Activated CD4-positive, alpha-beta T cell treated with anti-CD3 and anti-CD28 coated beads, Interleukin-2, Interleukin-6, amounts not matched to agents 100 ng/mL and 50 ng/mL, durations not matched to agents 16 hours and 8 hours (primary cell): ENCODE data around the gene CCDC146.
"Not testable (repeated sequence)": the region's sequence is repeated elsewhere in the genome, so short reads cannot be mapped to it uniquely, and the experiment has no call there.

ENCODE experiments used
- DNase-seq: peaks from one replicate; pipeline ENCODE4 v3.0.0-alpha.2; 2020

Gene CCDC146

DNA sequence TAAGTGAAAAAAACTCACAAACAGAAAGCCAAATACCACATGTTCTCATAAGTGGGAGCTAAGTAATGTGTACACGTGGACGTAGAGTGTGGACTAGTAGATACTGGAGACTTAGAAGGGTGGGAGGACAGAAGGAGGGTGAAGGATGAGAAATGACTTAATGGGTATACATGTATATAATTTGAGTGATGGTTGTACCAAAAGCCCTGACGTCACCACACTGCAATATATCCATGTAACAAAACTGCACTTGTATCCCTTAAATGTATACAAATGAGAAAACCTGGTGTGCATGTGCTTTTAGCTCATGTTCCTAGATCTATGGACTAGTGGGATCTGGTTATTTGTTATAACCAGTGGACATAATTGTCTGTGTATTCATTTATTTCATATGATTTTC lies 125.7 kb downstream of the CCDC146 start:
- DNase-seq, result no peak

DNA sequence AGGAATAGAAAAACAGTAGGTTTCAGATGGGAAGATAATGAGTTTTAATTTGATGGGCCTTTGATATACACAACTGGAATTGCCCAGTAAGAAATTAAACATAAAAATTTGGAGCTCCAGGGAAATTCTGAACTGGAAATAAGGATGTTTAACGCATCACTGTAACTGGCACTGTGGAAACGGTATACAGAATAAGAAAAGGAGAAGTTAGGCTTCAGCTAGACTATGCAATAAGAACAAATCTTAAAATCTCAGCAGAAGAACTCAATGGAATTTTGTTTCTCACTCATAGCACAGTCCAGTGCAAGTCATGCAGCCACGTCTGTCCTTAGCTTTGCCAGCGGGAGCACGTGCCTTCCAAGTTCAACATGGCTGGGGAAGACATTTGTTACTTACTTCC lies 130.1 kb downstream of the CCDC146 start:
- no peak for DNase-seq

DNA sequence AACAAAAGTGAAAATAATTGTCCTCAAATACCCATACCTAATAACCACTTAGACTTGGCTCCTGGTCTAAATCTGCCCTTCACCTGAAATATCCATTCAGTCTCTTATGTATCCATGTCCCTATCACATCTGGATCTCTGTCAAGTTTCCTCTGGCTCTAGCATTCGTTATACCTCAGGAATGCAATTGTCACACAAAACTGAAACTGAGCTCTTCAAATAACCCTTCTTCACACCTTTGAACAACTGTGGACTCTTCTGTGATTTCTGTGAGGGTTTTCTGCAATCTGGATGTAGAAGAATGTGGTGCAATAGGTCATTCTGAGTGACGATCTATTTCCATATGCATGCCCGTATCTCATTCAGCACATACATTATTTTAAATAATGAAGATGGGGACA lies 130.7 kb downstream of the CCDC146 start:
- DNase-seq, result no peak

DNA sequence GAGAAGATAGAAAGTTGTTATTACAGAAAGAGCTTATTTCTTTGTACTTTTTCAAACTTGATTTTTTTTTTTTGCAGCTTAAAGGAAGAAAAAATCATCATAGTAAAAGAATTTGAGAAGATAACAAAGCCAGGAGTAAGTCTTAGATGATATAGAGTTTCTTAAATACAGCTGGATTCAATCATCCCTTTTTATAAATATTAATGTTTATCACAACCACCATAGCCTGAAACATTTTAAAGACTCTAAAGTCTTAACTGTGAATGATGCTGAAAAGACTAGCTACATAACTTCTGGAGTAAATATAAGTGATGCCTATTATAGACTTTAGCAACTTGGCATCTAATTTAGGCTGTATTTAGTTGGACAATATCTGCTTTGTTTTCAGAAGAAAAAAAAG lies 132.0 kb downstream of the CCDC146 start:
- DNase-seq, result no peak

DNA sequence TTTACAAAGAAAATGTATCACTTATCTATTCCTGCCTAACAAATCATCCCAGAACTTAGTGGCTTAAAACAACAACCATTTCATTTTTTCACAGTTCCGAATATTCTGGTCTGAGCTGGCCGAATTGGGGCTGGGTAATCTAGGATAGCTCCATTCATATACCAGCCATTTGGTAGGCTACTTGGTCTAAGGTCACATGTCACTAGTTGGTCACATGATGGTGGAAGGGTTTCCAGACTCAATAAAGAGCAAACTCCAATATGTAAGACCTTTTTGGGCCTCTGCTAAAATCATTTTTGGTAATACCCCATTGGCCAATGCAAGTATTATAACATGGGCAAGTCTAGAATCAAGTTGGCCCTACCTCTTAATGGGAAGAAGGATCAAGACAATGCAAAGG lies 132.5 kb downstream of the CCDC146 start:
- DNase-seq, result no peak

DNA sequence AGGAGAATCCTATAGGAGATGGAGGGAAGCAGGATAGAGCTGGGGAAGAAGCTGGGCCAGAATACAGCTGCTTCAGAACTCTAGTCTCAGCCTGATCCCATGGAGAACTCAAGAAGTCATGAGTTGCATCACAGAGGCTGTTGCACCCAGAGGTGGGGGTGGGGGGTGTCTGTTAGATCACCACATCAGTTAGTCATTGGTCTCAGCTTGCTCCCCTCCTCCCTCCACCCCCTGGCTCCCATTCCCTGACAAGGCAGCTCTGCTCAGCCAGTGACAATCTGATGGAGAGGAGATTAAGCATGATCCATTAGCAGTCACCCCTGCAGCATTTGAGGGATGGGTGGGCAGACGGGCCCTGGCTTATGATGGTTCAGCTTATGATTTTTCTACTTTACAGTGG lies 135.6 kb downstream of the CCDC146 start:
- no peak for DNase-seq

DNA sequence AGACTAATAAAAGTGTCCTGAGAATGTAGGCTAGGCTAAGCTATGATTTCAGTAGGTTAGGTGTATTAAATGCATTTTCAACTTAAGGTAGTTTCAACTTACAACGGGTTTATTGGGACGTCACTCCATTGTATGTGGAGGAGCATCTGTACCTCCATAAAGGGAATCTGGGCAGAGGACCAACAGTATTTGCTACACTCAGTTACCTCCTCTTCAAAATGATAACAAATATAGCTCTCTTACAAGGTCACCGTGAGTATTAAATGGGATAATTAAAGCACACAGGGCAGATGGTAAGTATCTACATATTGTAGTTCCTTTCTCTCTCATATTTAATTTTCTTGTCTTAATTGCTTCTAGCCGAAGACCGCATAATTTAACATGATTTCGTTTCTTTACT lies 136.2 kb downstream of the CCDC146 start:
- no peak for DNase-seq

DNA sequence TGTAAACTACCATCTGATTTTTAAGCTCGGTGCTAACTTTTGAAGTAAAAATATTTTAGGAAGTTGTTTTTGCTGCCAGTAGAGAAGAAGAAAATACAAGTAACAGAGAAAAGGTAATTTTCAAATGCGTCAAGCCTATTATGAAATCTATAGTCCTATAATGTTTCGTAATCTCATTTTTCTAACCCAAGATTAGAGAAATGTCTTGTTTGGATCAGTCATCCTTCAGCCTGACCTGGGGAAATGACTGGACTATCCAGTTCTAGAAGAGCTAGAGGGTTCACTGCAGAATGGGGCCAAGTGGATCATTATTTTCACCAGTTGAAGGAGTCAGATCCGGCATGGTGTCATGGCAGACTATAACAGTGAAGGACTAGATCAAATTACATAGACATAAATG lies 139.9 kb downstream of the CCDC146 start:
- no peak for DNase-seq

DNA sequence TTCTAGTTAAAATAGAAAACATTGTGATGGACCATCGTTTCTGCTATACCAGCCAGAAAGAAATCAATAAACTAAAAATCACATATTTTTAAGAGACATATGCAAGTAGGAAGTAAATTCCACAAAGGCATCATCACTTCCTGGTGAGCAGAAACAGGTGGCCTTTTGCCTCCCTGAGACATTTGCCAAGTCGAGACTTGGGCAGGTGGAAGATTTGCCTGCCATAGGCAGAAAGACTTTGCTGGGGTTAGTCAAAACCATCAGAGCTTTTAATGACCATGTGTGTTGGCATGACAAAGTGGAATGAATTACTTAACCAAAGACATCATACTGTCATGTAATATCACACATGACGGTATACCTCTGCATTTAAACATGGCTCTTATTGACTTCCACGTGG lies 143.3 kb downstream of the CCDC146 start:
- DNase-seq, result peak; percentile 18

DNA sequence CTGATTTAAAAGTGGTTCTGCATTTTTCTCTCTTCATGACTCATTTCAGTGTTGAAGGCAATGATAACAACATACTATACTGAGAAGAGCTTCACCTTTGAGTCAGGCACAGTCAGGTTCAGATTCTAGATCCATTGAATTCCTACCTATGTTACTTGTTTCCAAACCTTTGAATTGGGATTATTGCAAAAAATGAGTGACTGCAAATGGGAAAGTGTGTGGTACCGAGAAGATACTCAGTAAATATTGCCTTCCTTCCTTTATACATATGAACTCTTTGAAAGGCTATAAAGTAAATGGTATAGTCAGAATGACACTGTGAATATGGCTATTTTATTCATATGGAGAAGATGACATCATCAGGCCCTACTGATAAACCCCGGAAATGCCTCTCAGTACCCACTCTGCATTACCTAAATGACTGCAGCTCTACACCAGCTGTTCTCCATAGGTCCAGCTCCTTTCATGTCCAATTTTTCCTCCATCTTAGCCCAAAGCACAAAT lies 143.9 kb downstream of the CCDC146 start:
- DNase-seq, result peak; percentile 86

DNA sequence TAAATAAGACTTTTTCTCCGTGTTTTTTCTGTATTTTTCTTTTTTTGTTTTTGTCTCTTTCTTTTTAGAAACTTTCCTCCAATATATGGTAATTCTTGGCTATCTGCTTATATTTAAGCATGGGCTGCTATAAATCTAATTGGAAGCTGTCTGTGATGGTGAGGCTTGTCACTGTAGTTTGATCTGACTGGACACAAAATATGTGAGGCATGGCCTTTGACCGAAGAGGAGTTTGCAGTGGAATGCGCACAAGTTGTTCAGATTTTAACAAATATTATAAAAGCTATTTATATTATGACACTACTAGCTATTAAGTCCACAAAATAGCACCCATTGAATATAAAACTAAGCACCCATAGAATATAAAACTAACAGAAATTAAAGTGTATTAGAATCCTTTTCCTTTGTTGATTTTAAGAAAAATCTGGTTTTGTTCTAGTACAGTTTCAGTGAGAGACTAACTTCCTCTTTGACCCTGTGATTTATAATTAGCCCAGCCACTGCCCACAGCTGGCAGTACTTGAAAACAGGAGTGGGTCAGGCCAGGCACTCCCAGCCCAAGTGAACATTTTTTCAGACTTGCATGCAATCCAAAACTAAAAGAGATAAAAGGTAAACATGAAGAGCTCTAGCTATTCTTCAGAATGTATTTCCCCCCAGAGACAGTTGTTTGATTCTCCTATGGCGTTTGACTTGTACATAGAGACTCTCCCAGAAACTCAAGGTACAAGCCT lies 147.1 kb downstream of the CCDC146 start:
- DNase-seq, result no peak

DNA sequence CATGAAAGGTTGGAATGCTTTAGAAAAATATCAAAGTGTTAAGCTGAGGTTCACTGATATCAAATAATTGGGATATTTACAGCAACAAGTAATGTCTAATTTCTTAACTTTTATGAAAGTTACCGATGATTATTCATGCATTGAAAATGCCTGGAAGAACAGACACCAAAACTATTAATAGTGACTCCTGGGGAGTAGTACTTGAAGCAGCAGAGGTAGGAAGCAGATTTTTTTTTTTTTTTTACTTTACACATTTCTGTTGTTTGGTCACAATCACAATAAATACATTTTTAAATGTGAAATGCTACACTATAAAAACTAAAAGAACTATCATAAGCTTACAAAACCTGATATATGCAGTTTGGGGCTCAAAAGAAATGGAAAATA lies 147.7 kb downstream of the CCDC146 start:
- no peak for DNase-seq

DNA sequence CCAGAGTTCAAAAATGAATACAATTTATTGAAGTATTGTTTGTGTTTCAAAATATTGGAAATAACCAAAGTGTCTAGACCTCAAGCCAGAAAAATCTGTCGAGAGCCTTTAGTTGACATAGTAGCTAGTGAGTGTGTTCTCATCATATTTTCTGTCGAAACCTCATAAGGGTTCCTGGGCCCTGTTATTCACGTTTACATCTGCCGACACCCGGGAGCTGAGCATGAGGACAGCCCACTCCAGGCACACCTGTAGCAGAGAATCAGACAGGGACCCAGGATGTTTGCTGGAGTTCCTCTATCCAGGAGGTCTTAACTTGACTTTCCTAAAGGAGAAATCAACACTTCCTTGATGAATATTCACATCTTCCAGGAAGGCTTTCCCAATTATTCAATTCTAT lies 149.4 kb downstream of the CCDC146 start:
- DNase-seq, result no peak

DNA sequence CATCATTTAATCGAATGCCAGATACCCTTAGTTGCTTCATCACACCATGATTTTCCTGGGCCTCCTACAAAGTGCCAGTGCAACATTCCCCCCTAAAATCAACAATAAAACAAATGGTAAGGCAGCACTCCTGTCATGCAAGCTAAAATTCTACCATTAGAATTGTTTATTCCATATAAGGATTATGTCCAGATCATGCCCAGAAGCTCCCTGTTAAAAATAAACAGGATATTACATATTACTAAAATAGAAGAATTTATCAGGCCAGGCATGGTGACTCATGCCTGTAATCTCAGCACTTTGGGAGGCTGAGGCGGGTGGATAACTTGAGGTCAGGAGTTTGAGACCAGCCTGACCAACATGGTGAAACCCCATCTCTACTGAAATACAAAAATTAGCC lies 153.2 kb downstream of the CCDC146 start:
- DNase-seq, result not testable (repeated sequence)

DNA sequence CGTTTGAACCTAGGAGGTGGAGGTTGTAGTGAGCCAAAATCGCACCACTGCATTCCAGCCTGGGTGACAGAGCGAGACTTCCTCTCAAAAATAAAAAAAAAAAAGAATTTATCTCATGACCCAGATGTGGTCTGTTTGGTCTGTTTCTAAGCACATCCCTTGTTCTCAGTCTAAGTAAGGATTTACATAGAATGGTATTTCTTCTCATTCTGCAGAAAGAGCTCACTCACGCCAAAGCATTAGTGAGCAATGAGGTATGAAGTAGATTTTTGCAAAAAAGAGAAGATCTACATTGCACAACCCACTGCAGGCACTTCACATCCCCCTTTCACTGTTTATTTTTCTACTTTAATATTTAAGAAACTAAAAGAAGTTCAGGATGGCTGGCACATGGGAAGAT lies 153.7 kb downstream of the CCDC146 start:
- DNase-seq, result no peak

DNA sequence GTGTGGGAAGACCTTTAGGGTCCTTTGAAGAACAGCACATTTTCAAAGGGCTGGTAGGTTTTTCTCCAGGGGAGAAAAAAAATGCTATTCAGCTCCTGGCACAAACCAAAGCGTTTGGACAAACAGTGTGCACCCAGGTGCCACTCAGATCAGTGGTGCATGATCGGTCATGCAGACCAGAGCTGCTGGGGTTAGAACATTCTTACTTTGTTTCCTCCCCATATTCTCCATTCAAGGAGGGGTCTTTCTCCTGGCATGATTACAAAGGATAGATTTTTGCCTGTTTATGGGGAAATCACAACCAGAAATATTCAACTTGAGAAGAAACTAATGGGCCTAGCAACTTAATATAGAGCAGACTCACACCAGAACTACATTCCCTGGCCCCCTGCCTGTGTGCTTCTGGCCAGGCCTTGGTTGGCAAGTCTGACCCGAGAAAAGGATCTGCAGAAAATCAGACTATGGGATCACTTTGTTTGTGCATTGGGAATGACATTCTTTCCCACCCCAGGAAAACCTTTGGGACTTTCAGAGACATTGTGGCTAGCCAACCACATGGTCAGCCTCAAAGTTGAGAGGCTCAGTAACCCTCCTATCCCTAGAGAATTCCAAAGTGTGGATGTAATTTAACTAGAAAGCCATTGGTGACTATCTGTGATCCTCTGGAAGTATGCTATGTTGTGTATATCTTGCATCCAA lies 159.5 kb downstream of the CCDC146 start:
- DNase-seq, result no peak

DNA sequence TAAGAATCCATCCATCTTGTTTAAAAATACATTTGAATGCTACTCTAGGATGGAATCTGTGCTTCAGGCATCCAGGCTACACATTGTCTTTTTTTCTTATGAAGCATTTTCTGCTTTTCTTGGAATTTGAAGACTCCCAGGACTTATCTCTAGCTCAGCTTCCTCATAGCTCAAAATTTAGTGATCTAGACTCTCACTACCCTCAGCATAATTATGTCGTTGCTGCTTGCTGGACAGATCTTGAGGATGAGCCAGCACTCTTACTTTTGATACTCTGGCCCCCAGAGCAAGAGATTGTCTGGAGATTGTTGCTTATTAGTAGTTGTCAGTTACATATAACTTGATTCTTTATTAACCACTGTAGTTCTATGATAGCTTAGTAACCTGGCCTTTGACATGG lies 160.5 kb downstream of the CCDC146 start:
- no peak for DNase-seq

DNA sequence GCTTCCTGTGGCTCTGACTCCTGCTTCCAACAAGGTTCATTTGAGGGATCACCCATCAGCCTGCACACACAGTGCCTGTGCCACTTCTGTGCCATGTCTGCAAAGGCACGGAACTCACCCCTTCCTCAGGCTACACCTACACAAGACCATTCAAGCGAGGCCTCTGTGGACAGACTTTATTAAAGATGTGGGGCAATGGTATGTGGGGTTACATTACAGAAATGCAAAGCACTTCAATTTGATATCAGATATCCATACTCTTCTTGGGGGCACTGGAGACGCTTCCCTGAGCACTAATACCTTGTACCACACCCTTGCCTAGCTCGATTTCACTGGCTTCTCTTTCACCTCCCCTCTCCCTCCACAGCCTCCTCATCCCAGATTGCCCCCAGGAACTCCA lies 161.6 kb downstream of the CCDC146 start:
- DNase-seq, result no peak

DNA sequence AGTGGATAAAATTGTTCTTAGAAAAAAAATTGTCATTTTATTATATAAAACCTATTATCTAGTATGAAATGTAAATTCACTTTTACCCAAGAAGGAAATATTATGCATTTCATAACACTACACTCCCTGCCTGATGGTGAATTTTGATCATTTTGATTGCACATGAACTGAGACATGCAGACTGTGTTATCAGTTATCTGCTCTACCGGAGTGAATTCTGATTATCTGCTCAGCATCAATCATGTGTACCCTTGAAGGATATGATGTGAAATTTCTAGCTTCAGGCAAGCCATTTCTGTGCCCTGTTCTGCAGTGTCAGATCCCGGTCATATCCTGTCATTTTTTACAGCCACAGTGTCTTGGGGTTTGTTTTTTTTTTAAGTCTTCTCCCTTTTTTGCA lies 162.2 kb downstream of the CCDC146 start:
- DNase-seq, result no peak

DNA sequence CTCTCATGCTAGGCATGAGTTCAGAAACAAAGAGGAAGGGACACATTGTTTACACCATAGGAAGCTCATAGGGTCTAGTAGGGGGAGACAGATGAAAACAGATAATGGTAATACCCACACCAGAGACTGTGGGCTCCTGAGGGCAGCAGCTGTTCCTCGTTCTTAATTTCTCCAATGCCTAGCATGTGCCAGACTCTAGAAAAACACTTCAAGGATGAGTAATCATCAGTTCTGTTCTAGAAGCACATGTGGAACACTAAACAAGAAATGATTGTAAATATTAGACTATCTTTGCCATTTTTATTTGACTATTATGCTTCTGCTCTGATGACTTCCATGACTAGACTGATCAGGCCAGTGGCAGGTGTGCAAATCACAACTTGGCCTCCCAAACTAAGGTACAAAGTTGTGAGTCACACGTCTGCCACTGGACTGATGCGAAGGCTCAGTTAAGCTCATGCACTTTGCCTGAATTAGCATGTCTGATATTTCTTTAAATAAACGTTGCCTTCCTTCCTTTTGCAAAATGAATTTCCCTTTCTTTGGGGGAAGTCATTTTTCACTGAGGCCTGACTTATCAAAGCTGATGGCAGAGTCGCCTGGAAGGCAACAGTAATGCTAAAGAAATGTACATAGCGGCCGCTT lies 166.4 kb downstream of the CCDC146 start:
- no peak for DNase-seq

DNA sequence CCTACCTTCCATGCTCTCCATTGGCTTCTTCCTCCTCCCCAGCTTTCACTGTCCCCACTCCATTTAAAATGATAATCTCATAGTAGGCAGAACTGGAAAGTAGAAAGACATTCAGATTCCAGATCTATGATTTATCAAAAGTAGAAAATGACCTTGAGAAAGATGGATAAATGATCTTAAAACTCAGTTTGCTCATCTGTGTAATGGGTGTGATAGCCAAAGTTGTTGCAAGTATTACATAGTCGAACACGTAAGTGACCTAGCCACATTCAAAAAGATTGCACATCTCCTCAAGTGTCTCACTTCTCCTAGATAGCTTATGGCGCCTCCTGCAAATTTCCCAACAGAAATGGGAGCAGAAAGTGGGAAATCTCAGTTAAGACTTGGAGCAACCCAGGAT lies 167.0 kb downstream of the CCDC146 start:
- DNase-seq, result no peak

DNA sequence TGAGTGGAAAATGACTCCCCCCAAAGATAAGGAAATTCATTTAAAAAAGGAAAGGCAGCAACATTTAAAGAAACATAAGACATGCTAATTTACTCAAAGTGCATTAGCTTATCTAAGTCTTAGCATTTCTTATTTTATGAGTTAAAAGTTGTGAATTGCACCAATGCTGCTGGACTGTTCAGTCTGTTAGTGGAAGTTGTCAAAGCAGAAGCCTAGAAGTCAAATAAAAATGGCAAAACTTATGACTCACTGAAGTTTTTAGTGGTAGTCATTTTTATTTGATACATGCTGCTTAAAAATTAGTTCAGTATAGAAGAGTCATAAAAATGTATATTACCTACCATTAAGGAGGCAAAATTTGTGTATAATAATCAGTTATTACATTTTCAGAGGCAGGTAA lies 168.0 kb downstream of the CCDC146 start:
- DNase-seq, result no peak

DNA sequence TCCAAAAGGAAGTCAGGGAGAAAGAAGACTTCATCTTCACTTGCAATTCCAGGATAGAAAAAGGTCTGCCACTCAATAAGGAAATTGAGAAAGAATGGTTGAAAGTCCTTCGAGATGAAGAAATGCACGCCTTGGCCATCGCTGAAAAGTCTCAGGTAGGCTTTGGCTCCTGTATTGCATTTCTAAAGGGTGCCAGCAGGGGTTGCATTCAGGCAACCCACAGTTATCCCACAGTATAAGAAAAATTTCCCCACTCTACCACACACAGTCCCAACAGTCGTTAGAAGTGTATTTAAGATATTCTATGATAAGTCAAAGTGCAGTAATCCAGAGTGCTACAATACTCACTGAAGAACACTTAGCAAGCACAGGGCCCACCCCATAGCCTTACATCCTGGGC lies 170.6 kb downstream of the CCDC146 start:
- DNase-seq, result no peak

DNA sequence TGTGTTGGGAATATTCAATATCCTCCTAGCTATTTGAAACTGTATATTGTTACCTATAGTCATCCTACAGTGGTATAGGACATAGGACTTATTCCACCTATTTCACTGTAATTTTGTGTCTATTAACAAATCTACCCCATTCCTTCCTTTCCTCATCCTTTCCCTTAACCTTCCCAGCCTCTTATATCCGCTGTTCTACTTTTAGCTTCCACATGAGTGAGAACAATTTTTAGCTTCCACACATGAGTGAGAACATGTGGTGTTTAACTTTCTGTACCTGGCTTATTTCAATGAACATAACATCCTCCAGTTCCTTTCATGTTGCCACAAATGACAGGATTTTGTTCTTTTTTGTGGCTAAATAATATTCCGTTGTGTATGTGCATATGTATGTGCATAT lies 173.1 kb downstream of the CCDC146 start:
- no peak for DNase-seq
